Naive B cell (primary cell): ENCODE measurements around the gene KLK7. TPM values are rescaled to one million over a fixed set of nuclear protein-coding genes. Genes with fewer than 3 reads are reported as not detected.

ENCODE experiments used
- ATAC-seq, 2 donors: fragments of 150-1000 bp; cut with Tn5 transposase; 2 replicates each; pipeline ENCODE4 v1.10.0; 2021; ENCODE audit warnings: low read depth in 2 of 2, mild to moderate bottlenecking in 2 of 2, moderate library complexity in 2 of 2
- DNase-seq: peaks from one replicate; pipeline ENCODE4 v3.0.0; 2022
- H3K27ac Mint-ChIP-seq, 6 donors: one replicate each; pipeline ENCODE4 v1.8.0; 2020 to 2022; ENCODE audit warnings: mild to moderate bottlenecking in 6 of 6, mixed read lengths in 6 of 6, moderate library complexity in 5 of 6, inconsistent platforms in 2 of 6
- H3K27me3 Mint-ChIP-seq, 3 donors: one replicate each; pipeline ENCODE4 v1.8.0; 2021 to 2022; ENCODE audit warnings: mixed read lengths in 3 of 3, mild to moderate bottlenecking in 1 of 3
- H3K36me3 Mint-ChIP-seq, 2 donors: one replicate each; pipeline ENCODE4 v1.8.0; 2020 to 2022; ENCODE audit warnings: mixed read lengths in 2 of 2, inconsistent platforms in 1 of 2, mild to moderate bottlenecking in 1 of 2
- H3K4me1 Mint-ChIP-seq, 3 donors: one replicate each; pipeline ENCODE4 v1.8.0; 2020 to 2022; ENCODE audit warnings: mixed read lengths in 3 of 3, inconsistent platforms in 1 of 3, mild to moderate bottlenecking in 1 of 3, moderate library complexity in 1 of 3
- H3K4me3 Mint-ChIP-seq, 8 donors: one replicate each; pipeline ENCODE4 v1.8.0; 2020 to 2022; ENCODE audit warnings: mild to moderate bottlenecking in 8 of 8, mixed read lengths in 8 of 8, moderate library complexity in 8 of 8, inconsistent platforms in 2 of 8
- H3K9me3 Mint-ChIP-seq, 7 donors: one replicate each; pipeline ENCODE4 v1.8.0; 2020 to 2022; ENCODE audit warnings: mixed read lengths in 7 of 7, mild to moderate bottlenecking in 5 of 7, inconsistent platforms in 2 of 7, moderate library complexity in 1 of 7
- polyA plus RNA-seq, 6 donors: library from polyadenylated mRNA; unstranded; fragments of 300-500 nt; fragmentation: Illumina TruSeq; gene quantifications; one replicate each; pipeline ENCODE4 v1.2.3, GENCODE V29; 2021; ENCODE audit warnings: low read depth in 6 of 6

Gene KLK7
- not detected for polyA plus RNA-seq

GRCh38 chr19:50983625-50984292 is at the start of gene KLK7:
Gene KLK7 (minus strand): TSS chr19:50983917. CDS start chr19:50982399, 1,518 bp downstream.
- H3K27me3 Mint-ChIP-seq: peaks cover 40 to 64% (median 59%) of the 10 kb centered on the region in 3 donors
- H3K4me1 Mint-ChIP-seq: peaks cover 0 to 13% (median 0%) of the 10 kb centered on the region in 3 donors
- H3K4me3 Mint-ChIP-seq: no peak within 1 kb of the TSS
- ATAC-seq (no peak), DNase-seq (no peak)
- no peak within 1 kb of the TSS for H3K27ac Mint-ChIP-seq
- H3K36me3 Mint-ChIP-seq: no peaks in the 10 kb centered on the region
- peaks cover 0 to 8% (median 0%) of the 10 kb centered on the region in 7 donors for H3K9me3 Mint-ChIP-seq

- ATAC-seq: no peak
- no peaks in the 10 kb centered on the region for H3K4me1 Mint-ChIP-seq
- H3K36me3 Mint-ChIP-seq: peaks cover 0 to 16% of the 10 kb centered on the region in 2 donors
- H3K27ac Mint-ChIP-seq: peak overlapping the region in 1 of 6 donors; percentile 90
- no peak for DNase-seq
- H3K27me3 Mint-ChIP-seq: peaks cover 30 to 57% (median 55%) of the 10 kb centered on the region in 3 donors
- H3K9me3 Mint-ChIP-seq: peaks cover 0 to 10% (median 4%) of the 10 kb centered on the region in 7 donors
- H3K4me3 Mint-ChIP-seq: no peak overlapping the region
Measured at GRCh38 chr19:51031880-51032225, 48.1 kb upstream of the KLK7 start.

GRCh38 chr19:51031220-51031879 is 47.6 kb upstream of the KLK7 start:
- Mint-ChIP-seq H3K4me3 (no peak overlapping the region), H3K27me3 (peaks cover 30 to 62% (median 60%) of the 10 kb centered on the region in 3 donors), H3K36me3 (peaks cover 0 to 21% of the 10 kb centered on the region in 2 donors), H3K9me3 (peaks cover 0 to 10% (median 4%) of the 10 kb centered on the region in 7 donors), H3K4me1 (peaks cover 0 to 4% (median 0%) of the 10 kb centered on the region in 3 donors), H3K27ac (peak overlapping the region in 1 of 6 donors; percentile 90)
- ATAC-seq (no peak), DNase-seq (no peak)

- peaks cover 0 to 22% of the 10 kb centered on the region in 2 donors for H3K36me3 Mint-ChIP-seq
- H3K9me3 Mint-ChIP-seq: peaks cover 0 to 10% (median 4%) of the 10 kb centered on the region in 7 donors
- no peak overlapping the region for H3K4me3 Mint-ChIP-seq
- ATAC-seq (no peak), DNase-seq (no peak)
- peaks cover 0 to 4% (median 0%) of the 10 kb centered on the region in 3 donors for H3K4me1 Mint-ChIP-seq
- H3K27ac Mint-ChIP-seq: no peak overlapping the region
- peaks cover 33 to 66% (median 58%) of the 10 kb centered on the region in 3 donors for H3K27me3 Mint-ChIP-seq
Measured at GRCh38 chr19:51030631-51031030, 46.9 kb upstream of the KLK7 start.

GRCh38 chr19:51029718-51030117 is 46.0 kb upstream of the KLK7 start:
- ATAC-seq: no peak
- peaks cover 0 to 10% (median 4%) of the 10 kb centered on the region in 7 donors for H3K9me3 Mint-ChIP-seq
- no peak overlapping the region for H3K4me3 Mint-ChIP-seq
- peaks cover 40 to 66% (median 58%) of the 10 kb centered on the region in 3 donors for H3K27me3 Mint-ChIP-seq
- H3K36me3 Mint-ChIP-seq: peaks cover 0 to 22% of the 10 kb centered on the region in 2 donors
- H3K27ac Mint-ChIP-seq: no peak overlapping the region
- no peak for DNase-seq
- H3K4me1 Mint-ChIP-seq: peaks cover 0 to 4% (median 0%) of the 10 kb centered on the region in 3 donors

- peaks cover 0 to 10% (median 4%) of the 10 kb centered on the region in 7 donors for H3K9me3 Mint-ChIP-seq
- DNase-seq (no peak), ATAC-seq (no peak)
- H3K4me1 Mint-ChIP-seq: peaks cover 0 to 4% (median 0%) of the 10 kb centered on the region in 3 donors
- no peak overlapping the region for H3K4me3 Mint-ChIP-seq
- peaks cover 38 to 69% (median 58%) of the 10 kb centered on the region in 3 donors for H3K27me3 Mint-ChIP-seq
- H3K36me3 Mint-ChIP-seq: peaks cover 0 to 22% of the 10 kb centered on the region in 2 donors
- H3K27ac Mint-ChIP-seq: no peak overlapping the region
Measured at GRCh38 chr19:51027873-51028272, 44.2 kb upstream of the KLK7 start.

- ATAC-seq: no peak
- H3K27ac Mint-ChIP-seq: peak overlapping the region in 1 of 6 donors; percentile 79
- H3K27me3 Mint-ChIP-seq: peaks cover 38 to 74% (median 64%) of the 10 kb centered on the region in 3 donors
- H3K36me3 Mint-ChIP-seq: peaks cover 0 to 22% of the 10 kb centered on the region in 2 donors
- peaks cover 0 to 10% (median 4%) of the 10 kb centered on the region in 7 donors for H3K9me3 Mint-ChIP-seq
- no peak for DNase-seq
- H3K4me3 Mint-ChIP-seq: no peak overlapping the region
- H3K4me1 Mint-ChIP-seq: peaks cover 0 to 4% (median 0%) of the 10 kb centered on the region in 3 donors
Measured at GRCh38 chr19:51027126-51027806, 43.5 kb upstream of the KLK7 start.

GRCh38 chr19:51026554-51026831 is 42.8 kb upstream of the KLK7 start, which contains the start of gene KLK11:
Gene KLK11 (minus strand): TSS chr19:51026616. CDS start chr19:51025631, 985 bp downstream.
- peaks cover 0 to 10% (median 4%) of the 10 kb centered on the region in 7 donors for H3K9me3 Mint-ChIP-seq
- peak within 1 kb of the TSS in 1 of 6 donors; percentile 79 for H3K27ac Mint-ChIP-seq
- no peak for ATAC-seq
- H3K4me3 Mint-ChIP-seq: no peak within 1 kb of the TSS
- H3K36me3 Mint-ChIP-seq: peaks cover 0 to 19% of the 10 kb centered on the region in 2 donors
- DNase-seq: no peak
- H3K27me3 Mint-ChIP-seq: peaks cover 37 to 69% (median 61%) of the 10 kb centered on the region in 3 donors
- peaks cover 0 to 4% (median 0%) of the 10 kb centered on the region in 3 donors for H3K4me1 Mint-ChIP-seq

GRCh38 chr19:51025809-51026553 is 42.3 kb upstream of the KLK7 start:
- no peak for ATAC-seq
- Mint-ChIP-seq H3K27me3 (peaks cover 37 to 66% (median 56%) of the 10 kb centered on the region in 3 donors), H3K36me3 (peaks cover 0 to 13% of the 10 kb centered on the region in 2 donors), H3K27ac (no peak overlapping the region), H3K4me1 (peaks cover 0 to 4% (median 0%) of the 10 kb centered on the region in 3 donors), H3K4me3 (no peak overlapping the region), H3K9me3 (peaks cover 0 to 5% (median 4%) of the 10 kb centered on the region in 7 donors)
- no peak for DNase-seq

GRCh38 chr19:51025401-51025800 is 41.7 kb upstream of the KLK7 start:
- peaks cover 0 to 4% (median 0%) of the 10 kb centered on the region in 3 donors for H3K4me1 Mint-ChIP-seq
- no peak overlapping the region for H3K4me3 Mint-ChIP-seq
- no peak overlapping the region for H3K27ac Mint-ChIP-seq
- peaks cover 0 to 5% (median 3%) of the 10 kb centered on the region in 7 donors for H3K9me3 Mint-ChIP-seq
- DNase-seq (no peak), ATAC-seq (no peak)
- peaks cover 0 to 8% of the 10 kb centered on the region in 2 donors for H3K36me3 Mint-ChIP-seq
- peaks cover 39 to 65% (median 50%) of the 10 kb centered on the region in 3 donors for H3K27me3 Mint-ChIP-seq

- Mint-ChIP-seq H3K4me3 (no peak overlapping the region), H3K4me1 (peaks cover 1 to 6% (median 3%) of the 10 kb centered on the region in 3 donors), H3K27me3 (peaks cover 44 to 69% (median 53%) of the 10 kb centered on the region in 3 donors), H3K27ac (no peak overlapping the region), H3K36me3 (peaks cover 0 to 12% of the 10 kb centered on the region in 2 donors), H3K9me3 (peaks cover 0 to 5% (median 3%) of the 10 kb centered on the region in 7 donors)
- DNase-seq: no peak
- no peak for ATAC-seq
Measured at GRCh38 chr19:51024924-51025323, 41.2 kb upstream of the KLK7 start.

GRCh38 chr19:51023946-51024345 is 40.2 kb upstream of the KLK7 start:
- ATAC-seq (no peak), DNase-seq (no peak)
- Mint-ChIP-seq H3K36me3 (peaks cover 0 to 16% of the 10 kb centered on the region in 2 donors), H3K4me1 (peaks cover 5 to 9% (median 5%) of the 10 kb centered on the region in 3 donors), H3K27ac (peak overlapping the region in 1 of 6 donors; percentile 66), H3K9me3 (peaks cover 0 to 6% (median 0%) of the 10 kb centered on the region in 7 donors), H3K4me3 (peak overlapping the region in 1 of 8 donors; percentile 30), H3K27me3 (peaks cover 42 to 74% (median 59%) of the 10 kb centered on the region in 3 donors)
